ENCODE measurements around the gene DHFR.
"Not testable (repeated sequence)": the region's sequence is repeated elsewhere in the genome, so short reads cannot be mapped to it uniquely, and the experiment has no call there.

The DHFR gene

DNA sequence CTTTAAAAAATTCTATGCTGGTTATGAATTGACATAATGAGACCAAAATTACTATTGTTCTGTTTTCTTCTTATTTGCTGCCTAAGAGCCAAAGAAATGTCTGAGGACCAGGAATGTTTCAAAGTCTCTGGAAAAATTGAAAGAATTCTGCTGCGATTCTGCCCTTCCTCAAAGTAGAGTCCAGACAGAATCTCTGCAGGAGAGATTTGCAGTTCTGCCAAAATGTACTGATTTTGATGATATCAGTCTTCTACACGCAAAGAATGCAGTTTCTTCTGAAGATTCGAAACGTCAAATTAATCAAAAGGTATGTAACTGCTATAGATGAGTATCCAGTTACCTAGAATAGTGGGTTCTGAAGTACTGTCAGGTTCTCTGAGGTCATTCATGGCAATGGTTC is 10.3 kb upstream of the DHFR start:
- peaks cover 87% of the 10 kb centered on the region for H3K36me3 ChIP-seq (ENCODE audit: control insufficient read depth, low read length)
- no peak overlapping the region for H3K27ac ChIP-seq (ENCODE audit: low read depth, low read length)
- H3K4me1 ChIP-seq (ENCODE audit: control insufficient read depth, low read length) = no peaks in the 10 kb centered on the region
- H3K9me3 ChIP-seq (ENCODE audit: control insufficient read depth, insufficient read depth, low read length) = no peaks in the 10 kb centered on the region
- peaks cover 25% of the 10 kb centered on the region for H3K79me2 ChIP-seq (ENCODE audit: control insufficient read depth, low read length)
- no peak for TF ChIP-seq EZH2phosphoT487 (IDR thresholded peaks at IDR 0.05; ENCODE audit: borderline replicate concordance, low read length)
- TF ChIP-seq, protein P1, sequence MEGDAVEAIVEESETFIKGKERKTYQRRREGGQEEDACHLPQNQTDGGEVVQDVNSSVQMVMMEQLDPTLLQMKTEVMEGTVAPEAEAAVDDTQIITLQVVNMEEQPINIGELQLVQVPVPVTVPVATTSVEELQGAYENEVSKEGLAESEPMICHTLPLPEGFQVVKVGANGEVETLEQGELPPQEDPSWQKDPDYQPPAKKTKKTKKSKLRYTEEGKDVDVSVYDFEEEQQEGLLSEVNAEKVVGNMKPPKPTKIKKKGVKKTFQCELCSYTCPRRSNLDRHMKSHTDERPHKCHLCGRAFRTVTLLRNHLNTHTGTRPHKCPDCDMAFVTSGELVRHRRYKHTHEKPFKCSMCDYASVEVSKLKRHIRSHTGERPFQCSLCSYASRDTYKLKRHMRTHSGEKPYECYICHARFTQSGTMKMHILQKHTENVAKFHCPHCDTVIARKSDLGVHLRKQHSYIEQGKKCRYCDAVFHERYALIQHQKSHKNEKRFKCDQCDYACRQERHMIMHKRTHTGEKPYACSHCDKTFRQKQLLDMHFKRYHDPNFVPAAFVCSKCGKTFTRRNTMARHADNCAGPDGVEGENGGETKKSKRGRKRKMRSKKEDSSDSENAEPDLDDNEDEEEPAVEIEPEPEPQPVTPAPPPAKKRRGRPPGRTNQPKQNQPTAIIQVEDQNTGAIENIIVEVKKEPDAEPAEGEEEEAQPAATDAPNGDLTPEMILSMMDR (IDR thresholded peaks at IDR 0.05; ENCODE audit: low read depth, low read length, poor library complexity, severe bottlenecking) = no peak
- H3K27me3 ChIP-seq (ENCODE audit: control insufficient read depth, low read length) = no peaks in the 10 kb centered on the region
- H3K4me3 ChIP-seq (ENCODE audit: low read length) = no peak overlapping the region
- no peaks in the 10 kb centered on the region for H4K20me1 ChIP-seq (ENCODE audit: control insufficient read depth, insufficient read depth, low read depth, low read length)
- H3K9me2 ChIP-seq (replicated peaks; ENCODE audit: control insufficient read depth, low read length) = no peaks in the 10 kb centered on the region
- H3F3A ChIP-seq (ENCODE audit: control insufficient read depth, insufficient read depth) = 0 out of 2 replicates have a peak, but pooled peaks cover 3% of the 10 kb centered on the region
- no peak overlapping the region for H3K4me2 ChIP-seq (ENCODE audit: low read length)

DNA sequence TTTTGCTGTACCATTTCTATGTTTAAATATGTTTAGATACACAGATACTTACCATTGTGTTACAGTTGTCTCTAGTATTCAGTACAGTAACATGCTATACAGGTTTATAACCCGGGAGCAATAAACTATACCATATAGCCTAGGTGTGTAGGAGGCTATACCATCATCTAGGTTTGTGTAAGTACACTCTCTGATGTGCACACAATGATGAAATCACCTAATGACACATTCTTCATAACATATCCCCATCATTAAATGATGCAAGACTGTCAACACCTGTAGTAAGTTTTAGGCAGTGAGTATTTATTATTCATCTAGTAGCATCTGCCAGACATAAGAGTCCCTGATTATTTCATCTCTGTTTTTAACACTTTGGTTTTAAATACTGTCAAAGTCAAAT is 7.3 kb upstream of the DHFR start:
- Histone ChIP-seq H3K79me2 (ENCODE audit: control insufficient read depth, low read length) (peaks cover 31% of the 10 kb centered on the region), H3F3A (ENCODE audit: control insufficient read depth, insufficient read depth) (no peaks in the 10 kb centered on the region), H3K4me3 (ENCODE audit: low read length) (no peak overlapping the region), H3K36me3 (ENCODE audit: control insufficient read depth, low read length) (peaks cover 93% of the 10 kb centered on the region), H3K4me1 (ENCODE audit: control insufficient read depth, low read length) (no peaks in the 10 kb centered on the region), H3K27ac (ENCODE audit: low read depth, low read length) (no peak overlapping the region), H3K4me2 (ENCODE audit: low read length) (no peak overlapping the region), H3K9me2 (replicated peaks; ENCODE audit: control insufficient read depth, low read length) (no peaks in the 10 kb centered on the region), H3K9me3 (ENCODE audit: control insufficient read depth, insufficient read depth, low read length) (no peaks in the 10 kb centered on the region), H3K27me3 (ENCODE audit: control insufficient read depth, low read length) (no peaks in the 10 kb centered on the region), H4K20me1 (ENCODE audit: control insufficient read depth, insufficient read depth, low read depth, low read length) (no peaks in the 10 kb centered on the region)
- no peak for TF ChIP-seq EZH2phosphoT487 (IDR thresholded peaks at IDR 0.05; ENCODE audit: borderline replicate concordance, low read length)
- TF ChIP-seq, protein P1 (IDR thresholded peaks at IDR 0.05; ENCODE audit: low read depth, low read length, poor library complexity, severe bottlenecking) = no peak

DNA sequence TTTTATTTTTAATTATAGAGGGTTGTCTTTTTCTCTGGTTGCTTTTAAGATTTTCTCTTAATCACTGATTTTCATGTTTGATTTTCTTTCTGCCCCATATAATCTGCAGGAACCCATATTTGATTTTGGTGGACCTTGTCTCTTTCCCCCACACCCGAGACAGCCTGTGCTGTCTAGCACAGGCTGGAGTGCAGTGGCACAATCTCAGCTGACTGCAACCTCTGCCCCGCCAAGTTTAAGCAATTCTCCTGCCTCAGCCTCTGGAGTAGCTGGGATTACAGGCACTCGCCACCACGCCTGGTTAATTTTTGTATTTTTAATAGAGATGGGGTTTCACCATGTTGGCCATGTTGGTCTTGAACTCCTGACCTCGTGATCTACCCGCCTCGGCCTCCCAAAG is 5.9 kb upstream of the DHFR start:
- not testable (repeated sequence) for H3K27ac ChIP-seq (ENCODE audit: low read depth, low read length); H3K4me3 ChIP-seq (ENCODE audit: low read length); H3F3A ChIP-seq (ENCODE audit: control insufficient read depth, insufficient read depth); H3K9me3 ChIP-seq (ENCODE audit: control insufficient read depth, insufficient read depth, low read length); H3K4me1 ChIP-seq (ENCODE audit: control insufficient read depth, low read length); H3K4me2 ChIP-seq (ENCODE audit: low read length); H3K27me3 ChIP-seq (ENCODE audit: control insufficient read depth, low read length); H3K9me2 ChIP-seq (replicated peaks; ENCODE audit: control insufficient read depth, low read length); H4K20me1 ChIP-seq (ENCODE audit: control insufficient read depth, insufficient read depth, low read depth, low read length)
- H3K36me3 ChIP-seq (ENCODE audit: control insufficient read depth, low read length) = peaks cover 91% of the 10 kb centered on the region
- H3K79me2 ChIP-seq (ENCODE audit: control insufficient read depth, low read length) = peaks cover 43% of the 10 kb centered on the region

DNA sequence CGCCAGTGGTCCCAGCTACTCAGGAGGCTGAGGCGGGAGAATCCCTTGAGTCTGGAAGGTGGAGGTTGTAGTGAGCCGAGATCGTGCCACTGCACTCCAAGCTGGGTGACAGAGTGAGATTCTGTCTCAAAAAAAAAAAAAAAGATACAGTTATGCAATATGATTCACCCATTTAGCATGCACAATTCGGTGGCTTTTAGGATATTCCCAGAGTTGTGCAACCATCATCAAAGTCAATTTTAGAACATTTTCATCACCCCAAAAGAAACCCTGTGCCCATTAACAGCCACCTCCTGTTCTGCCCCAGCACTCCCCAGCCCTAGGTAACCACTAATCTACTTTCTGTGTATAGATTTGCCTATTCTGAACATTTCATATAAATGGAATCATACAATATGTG is 4.3 kb upstream of the DHFR start:
- Histone ChIP-seq H4K20me1 (ENCODE audit: control insufficient read depth, insufficient read depth, low read depth, low read length) (no peaks in the 10 kb centered on the region), H3K4me2 (ENCODE audit: low read length) (no peak overlapping the region), H3K9me2 (replicated peaks; ENCODE audit: control insufficient read depth, low read length) (no peaks in the 10 kb centered on the region), H3K27me3 (ENCODE audit: control insufficient read depth, low read length) (no peaks in the 10 kb centered on the region), H3F3A (ENCODE audit: control insufficient read depth, insufficient read depth) (no peaks in the 10 kb centered on the region), H3K27ac (ENCODE audit: low read depth, low read length) (no peak overlapping the region), H3K4me3 (ENCODE audit: low read length) (no peak overlapping the region), H3K79me2 (ENCODE audit: control insufficient read depth, low read length) (peaks cover 48% of the 10 kb centered on the region), H3K36me3 (ENCODE audit: control insufficient read depth, low read length) (peaks cover 80% of the 10 kb centered on the region), H3K9me3 (ENCODE audit: control insufficient read depth, insufficient read depth, low read length) (no peaks in the 10 kb centered on the region), H3K4me1 (ENCODE audit: control insufficient read depth, low read length) (peaks cover 12% of the 10 kb centered on the region)
- TF ChIP-seq, protein P1 (IDR thresholded peaks at IDR 0.05; ENCODE audit: low read depth, low read length, poor library complexity, severe bottlenecking) = no peak
- TF ChIP-seq EZH2phosphoT487 (IDR thresholded peaks at IDR 0.05; ENCODE audit: borderline replicate concordance, low read length) = no peak

Data from DOHH2 (cell line).